ENCODE results near the gene SHROOM1.

Gene SHROOM1

GRCh38 chr5:132853323-132853722 lies 22.9 kb upstream of the SHROOM1 start:
- DNase-seq (ENCODE audit: low read depth): no peak

DNA sequence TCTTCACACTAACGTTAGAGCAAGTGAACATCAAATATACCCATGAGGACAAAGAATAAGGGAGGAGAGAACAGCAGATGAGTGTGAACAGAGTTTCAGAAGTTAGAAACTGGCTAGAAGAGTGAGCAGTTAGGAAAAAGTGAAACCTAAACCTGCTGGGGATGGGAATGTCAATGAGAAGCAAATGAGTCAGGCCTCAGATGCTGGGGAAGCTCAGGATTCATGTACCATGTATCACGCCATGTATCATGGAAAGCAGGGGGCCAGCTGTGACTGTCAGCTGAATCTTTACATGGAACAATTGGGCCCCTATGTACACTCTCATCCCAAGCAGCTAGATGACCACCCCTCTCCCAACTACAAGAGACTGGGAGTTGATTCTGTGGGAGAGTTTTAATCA lies 19.6 kb upstream of the SHROOM1 start:
- no peak for DNase-seq (ENCODE audit: low read depth)

DNA sequence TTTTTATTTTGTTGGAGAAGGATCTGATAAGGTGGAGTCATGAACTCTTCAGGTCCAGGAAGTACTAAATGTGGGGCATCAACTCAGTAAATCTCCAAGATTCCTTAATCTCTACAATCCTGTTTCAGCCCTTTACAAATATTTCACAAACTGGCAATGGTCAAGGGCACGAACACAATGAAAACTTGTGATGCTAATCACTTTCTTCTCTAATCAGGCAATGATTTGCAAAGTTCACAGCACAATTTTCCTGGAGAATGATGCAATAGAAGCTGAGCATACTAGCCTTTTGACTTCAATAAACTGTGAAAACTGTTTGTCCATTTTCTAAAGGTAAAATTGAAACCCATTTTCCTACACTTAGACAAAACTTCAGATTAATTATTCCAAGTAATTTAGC lies 18.9 kb upstream of the SHROOM1 start:
- no peak for DNase-seq (ENCODE audit: low read depth)

DNA sequence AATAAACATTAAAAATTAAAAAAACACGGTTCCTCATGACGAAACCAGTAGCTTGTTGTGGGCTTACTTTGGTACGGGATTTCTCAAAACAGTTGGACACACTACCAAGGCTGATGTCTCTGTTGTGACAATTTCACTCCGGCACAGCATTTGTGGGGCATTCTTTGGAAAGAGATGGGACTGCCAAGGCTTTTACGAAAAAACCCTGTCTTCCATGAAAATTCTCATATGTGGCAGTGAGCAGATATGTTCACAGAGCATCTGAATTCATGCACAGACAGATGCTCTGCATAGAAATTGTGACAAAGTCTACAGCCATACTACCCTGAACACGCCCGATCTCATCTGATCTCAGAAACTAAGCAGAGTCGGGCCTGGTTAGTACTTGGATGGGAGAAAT lies 17.8 kb upstream of the SHROOM1 start:
- no peak for DNase-seq (ENCODE audit: low read depth)

DNA sequence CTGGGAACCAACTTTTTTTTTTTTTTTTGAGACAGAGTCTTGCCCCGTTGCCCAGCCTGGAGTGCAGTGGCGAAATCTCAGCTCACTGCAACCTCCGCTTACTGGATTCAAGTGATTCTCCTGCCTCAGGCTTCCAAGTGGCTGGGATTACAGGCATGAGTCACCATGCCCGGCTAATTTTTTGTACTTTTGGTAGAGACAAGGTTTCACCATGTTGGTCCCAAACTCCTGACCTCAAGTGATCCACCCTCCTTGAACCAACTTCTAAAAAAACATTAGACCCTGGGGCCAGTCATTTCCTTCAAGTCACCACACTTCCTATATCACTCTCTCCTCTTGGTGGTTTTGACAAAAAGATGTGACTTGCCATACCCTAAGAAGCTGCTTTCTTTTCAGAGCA lies 10.9 kb upstream of the SHROOM1 start:
- DNase-seq (ENCODE audit: low read depth): no peak

- DNase-seq (ENCODE audit: low read depth): no peak
Observed at GRCh38 chr5:132840896-132841295, 10.4 kb upstream of the SHROOM1 start.

DNA sequence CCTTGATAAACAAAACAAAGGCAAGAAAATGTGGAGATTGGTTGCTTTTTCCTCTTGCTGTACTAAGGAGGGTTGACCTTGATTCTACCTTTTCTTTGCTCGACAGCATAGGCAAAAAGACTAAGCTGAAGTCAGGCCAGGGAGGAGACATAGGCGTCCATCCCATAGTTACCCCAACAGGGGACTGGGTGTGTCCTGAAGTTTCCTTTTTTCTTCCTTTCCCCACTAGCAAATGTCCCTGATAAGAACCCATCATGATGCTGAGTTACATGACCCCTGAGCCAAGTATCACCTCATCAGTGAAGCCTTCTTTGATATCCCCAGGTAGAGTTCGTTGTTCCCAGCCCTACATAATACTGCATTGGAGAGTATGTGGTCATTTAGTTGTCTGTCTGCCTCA lies 9.9 kb upstream of the SHROOM1 start:
- no peak for DNase-seq (ENCODE audit: low read depth)

DNA sequence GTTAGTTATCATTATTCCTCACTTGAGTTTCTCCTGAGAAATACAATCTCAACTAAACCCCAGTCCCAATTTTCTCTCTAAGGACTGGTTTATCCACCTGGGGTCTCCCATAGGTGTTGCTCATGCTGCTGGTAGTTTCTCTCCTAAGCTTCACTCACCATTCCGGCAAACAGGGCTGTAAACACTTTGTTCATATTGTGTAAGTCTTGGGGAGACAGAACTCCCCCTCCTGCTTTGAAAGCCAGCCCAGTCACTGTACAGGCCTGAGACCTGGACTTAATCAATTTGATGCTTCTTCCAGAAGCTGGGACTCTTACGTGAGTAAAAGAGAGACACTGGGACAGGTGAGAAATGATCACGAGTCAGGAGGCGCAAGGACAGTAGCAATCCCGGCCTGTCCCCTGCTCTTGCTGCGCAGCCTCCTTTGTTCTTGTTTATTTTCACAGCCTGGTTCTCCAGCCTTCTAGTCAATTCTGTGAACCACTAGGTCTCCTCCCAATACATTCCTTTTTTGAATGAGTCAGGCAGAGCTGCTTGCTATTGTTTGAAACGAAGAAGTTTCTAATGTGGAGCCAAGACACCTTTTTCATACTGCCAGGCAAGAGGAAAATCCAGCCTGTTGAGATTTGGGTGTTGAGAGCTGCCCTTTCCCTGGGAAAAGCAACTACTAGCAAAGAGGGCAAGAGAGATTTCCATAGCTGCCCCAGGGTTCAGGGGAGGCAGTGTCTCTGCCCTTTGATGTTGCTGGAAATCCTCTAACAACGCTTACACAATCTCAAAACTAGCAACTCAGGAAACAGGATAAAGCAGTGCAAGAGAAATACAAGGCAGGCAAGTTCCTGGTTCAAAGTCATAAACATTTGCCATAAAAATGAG lies 9.2 kb upstream of the SHROOM1 start:
- peak; percentile 53 for DNase-seq (ENCODE audit: low read depth)

DNA sequence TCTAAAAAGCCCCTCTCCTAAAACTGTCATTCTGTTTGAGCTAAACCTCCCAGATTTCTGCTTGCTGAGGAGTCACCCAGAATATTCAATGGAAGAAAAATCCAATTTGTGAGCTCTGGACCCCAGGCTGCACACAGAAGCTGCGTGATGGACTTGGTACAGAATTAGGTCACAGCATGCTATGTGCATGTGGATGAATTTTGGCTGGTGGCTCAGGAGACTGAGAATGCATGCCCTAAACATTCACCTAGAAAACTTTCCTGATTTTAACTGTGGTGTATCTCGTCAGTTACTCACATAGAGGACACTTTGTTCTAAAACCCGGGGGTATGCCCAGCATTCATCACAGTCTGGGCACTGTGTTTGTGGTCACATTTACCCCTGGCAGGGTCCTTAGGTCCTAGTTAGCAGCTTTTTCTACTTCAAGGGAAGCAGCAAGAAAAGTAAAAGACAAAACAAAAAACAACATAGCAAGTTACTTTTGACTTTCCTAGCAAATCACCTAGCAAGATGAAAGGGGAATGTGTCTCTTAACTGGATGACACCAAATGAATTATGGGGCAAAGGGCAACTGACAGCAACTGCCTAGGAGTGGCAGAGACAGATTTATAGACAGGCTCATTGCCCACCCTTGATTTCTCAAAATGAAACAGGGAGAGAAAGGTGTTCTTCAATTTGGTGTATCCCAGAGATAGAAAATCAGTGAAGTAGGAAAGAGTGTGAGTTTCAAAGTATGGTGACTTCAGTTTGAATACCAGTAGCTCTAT lies 8.3 kb upstream of the SHROOM1 start:
- no peak for DNase-seq (ENCODE audit: low read depth)

GRCh38 chr5:132837868-132838267 lies 7.4 kb upstream of the SHROOM1 start:
- DNase-seq (ENCODE audit: low read depth): no peak

DNA sequence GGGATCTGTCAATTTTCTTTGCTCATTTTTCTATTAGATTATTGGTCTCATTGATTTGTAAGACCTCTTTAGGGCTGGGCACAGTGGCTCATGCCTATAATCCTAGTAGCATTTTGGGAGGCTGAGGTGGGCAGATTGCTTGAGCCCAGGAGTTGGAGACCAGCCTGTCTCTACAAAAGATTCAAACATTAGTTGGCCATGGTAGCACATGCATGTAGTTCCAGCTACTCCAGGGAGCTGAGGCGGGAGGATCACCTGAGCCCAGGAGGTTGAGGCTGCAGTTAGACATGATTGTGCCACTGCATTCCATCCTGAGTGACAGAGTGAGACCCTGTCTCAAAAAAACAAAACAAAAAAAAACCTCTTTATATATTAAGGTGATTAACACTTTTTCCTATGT lies 6.4 kb upstream of the SHROOM1 start:
- no peak for DNase-seq (ENCODE audit: low read depth)

DNA sequence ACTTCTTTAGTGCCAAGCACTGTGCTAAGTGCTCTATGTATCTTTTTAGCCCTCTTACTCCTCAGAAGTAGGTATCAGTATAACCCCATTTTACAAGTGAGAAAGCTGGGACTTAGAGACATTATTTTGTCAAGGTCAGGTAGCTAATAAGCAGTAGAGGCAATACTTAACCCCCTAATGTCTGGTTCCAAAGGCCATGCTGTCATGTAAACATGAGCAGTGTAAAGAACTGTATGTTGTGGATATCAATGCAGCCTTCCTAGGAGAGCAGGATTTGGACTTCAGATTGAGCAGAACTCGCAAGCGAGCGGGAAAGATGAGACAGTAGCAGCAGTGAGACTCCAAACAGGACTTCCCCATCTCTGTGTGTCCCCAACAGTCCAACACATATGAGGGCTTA lies 3.6 kb upstream of the SHROOM1 start:
- DNase-seq (ENCODE audit: low read depth): no peak

- no peak for DNase-seq (ENCODE audit: low read depth)
Observed at GRCh38 chr5:132832612-132833011, 2.2 kb upstream of the SHROOM1 start.

DNA sequence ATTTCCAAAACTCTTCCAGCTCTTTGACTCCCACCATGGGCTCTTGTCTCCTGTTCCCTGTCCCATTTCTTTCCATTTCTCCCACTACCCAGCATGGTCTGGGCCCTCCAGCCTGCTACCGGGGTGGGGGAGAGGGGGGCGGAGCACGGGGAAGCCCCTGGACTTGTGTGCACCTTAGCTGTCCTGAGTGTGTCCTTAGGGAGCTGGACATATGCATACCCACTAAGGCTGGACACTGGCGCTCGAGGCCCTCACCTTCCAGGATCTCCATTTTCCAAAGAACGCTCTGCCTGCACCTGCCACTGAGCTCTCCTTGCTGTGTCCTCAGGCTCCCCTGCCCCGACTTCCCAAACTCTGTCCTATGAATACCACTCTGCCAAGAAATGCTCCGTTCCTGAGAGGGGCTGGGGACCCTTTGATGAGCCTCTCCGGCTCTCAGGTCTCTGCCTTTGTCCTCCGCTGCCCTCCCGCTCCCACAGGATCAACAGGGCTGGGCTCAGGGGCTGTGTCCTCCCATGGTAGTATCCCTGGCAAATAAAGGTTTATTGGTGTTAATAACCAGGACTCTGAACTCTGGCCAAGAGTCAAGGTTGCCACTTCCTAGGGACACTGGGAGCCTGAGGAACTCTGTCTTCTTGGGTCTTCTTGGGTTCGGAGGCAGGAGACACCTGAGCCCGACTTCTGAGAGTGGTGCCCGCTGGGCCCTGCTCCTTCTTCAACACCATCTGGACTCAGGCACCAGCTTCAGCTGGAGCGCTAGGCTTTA lies 831 bp upstream of the SHROOM1 start:
- DNase-seq (ENCODE audit: low read depth): no peak

- no peak for DNase-seq (ENCODE audit: low read depth)
Observed at GRCh38 chr5:132829742-132830435, 558 bp downstream of the SHROOM1 start.

GRCh38 chr5:132828846-132829494 lies 1.5 kb downstream of the SHROOM1 start:
- no peak for DNase-seq (ENCODE audit: low read depth)

DNA sequence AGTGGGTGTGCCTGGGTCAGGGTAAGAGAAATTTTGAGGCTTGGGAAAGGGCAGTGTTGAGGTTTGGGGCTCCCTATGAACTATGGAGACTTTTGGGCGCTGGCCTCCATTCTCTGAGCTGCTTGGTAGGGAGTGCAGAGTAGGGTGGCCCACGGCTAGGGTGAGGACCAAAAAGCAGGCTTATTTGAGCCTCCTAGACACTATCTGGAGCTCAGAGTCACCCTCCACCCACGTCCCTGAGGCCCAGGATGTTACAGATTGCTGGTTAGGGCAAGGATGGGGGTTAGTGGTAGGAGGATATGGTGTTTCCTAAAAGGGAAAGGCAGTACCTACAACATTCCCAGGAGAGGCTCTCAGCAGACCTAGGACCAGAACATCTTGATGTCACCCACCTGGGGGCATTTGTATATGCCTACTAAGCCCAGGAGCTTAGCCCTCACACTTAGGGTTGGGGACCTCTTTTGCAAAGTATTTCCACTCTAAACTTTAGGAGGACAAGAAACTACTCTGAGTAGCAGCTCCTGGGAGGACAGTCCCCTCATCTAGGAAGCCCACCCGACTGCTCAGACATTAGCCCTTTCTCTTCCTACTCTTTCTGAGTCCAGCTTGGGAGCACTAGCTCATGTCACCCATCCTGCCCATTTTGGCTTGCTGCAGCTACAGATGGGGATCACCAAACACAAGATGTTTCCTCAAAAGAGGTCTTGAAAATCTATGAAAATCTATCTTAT lies 2.3 kb downstream of the SHROOM1 start:
- no peak for DNase-seq (ENCODE audit: low read depth)

- DNase-seq (ENCODE audit: low read depth): no peak
Observed at GRCh38 chr5:132826424-132827082, 3.9 kb downstream of the SHROOM1 start.

DNA sequence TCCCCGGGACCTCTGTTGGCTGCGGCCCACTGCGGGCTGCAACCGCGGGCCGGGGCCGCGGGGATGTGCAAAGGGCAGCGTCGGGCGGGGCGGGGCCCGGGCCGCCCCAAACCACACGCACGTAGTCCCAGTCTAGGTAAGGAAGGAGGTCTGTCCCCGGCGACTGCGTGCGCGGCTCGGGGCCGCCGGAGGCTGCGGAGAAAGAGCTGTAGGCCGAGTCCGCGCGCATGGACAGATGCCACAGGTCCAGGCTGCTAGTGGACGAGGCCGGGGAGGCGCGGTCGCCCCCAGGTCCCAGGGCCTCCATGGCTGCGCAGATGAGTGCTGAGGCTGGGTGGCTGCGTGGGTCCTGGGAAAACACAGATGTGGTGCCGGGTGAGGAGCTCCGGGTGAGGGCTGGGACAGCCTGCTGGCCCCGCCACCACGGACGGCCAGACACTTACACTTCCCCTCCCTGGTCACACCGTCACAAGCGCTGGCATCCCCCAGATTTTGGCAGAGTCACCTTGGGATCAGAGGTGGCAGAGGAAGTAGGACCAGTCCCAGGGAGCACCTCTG lies 4.5 kb downstream of the SHROOM1 start:
- DNase-seq (ENCODE audit: low read depth): no peak

All from non-pigmented ciliary epithelial cell (primary cell).